SKM-1 (cell line): ENCODE data around the gene F10.
"Not testable (repeated sequence)": the region's sequence is repeated elsewhere in the genome, so short reads cannot be mapped to it uniquely, and the experiment has no call there.

Experiments
- DNase-seq: peaks from one replicate; lab custom pipeline; 2025; ENCODE audit not compliant: unreplicated experiment; lab: John Stamatoyannopoulos, UW

Gene F10

DNA sequence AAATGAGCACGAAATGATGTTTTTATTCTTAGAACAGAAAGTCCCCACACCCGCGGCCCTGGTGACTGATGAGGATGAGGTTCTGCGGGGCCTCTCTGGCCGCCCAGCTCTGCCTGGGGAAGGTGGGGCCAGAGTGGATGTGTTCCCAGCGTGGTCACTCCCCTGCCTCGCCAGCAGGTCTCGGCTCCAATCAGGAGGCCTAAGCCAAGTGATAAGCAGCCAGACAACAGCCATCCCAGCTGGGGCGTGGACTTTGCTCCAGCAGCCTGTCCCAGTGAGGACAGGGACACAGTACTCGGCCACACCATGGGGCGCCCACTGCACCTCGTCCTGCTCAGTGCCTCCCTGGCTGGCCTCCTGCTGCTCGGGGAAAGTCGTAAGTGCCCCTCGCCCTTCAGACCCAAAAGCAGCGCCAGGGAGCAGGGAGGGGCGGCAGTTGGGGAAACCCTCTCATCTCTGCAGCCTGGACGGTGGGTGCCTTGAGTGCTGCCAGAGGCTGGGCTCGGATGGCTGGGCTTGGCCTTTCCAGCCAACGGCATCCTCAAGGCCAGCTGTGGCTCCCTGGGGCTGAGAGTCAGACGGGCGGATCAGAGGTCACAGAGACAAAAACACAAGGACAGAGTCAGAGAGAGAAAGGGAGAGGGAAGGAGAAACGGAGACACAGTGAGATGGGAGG is at the start of gene F10:
TSS of gene F10 (plus strand) at position 250 of the 676 bp plus-strand sequence. CDS start at position 307, 57 bp downstream.
- DNase-seq: no peak

DNA sequence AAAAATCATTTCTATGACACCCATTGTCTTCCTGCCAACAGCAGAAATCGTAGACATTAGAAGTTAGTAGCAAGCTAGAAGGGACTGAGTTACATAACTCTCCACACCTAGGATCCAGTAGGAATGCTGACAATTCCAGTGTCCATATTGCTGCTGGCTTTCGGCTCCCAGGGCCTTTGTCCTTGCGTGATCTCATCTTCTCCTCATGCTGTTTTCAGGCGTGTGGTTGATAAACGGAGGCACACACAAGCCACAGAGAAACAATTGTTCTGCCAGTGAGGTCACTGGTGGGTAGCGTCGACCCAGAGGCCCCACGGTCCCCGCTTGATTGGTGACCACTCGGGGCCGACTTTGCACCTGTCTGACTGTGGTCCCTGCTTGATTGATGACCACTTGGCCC is 48.7 kb upstream of the F10 start:
- no peak for DNase-seq

DNA sequence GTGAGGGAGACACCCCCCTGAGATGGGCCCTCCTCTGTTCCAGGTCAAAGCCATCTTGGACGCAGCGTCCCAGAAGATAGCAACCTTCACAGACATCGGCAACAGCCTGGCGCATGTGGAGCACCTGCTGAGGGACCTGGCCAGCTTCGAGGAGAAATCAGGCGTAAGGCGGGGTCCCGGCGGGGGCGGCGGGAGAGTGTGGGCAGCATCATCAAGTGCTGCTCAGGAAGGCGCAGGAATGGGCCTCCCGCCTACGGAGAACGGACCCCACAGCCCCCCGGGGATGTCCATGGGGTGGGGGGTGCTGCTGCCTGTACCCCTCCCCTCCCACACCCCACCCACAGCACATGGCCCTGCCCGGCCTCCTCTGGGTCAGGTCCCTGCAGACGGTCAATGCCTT is 48.2 kb upstream of the F10 start:
- DNase-seq: no peak

DNA sequence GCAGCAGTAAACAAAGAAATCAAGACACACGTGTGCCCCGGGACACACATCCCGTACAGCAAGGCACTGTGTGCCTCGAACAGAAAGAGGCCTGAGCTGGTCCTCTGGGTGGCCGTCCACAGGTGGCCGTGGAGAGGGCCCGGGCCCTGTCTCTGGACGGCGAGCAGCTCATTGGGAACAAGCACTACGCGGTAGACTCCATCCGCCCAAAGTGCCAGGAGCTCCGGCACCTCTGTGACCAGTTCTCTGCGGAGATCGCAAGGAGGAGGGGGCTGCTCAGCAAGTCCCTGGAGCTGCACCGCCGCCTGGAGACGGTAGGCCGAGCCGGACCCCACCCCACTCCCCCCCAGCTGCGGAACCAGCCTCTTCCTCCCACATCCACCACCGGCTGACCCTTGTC is 47.7 kb upstream of the F10 start:
- no peak for DNase-seq

DNA sequence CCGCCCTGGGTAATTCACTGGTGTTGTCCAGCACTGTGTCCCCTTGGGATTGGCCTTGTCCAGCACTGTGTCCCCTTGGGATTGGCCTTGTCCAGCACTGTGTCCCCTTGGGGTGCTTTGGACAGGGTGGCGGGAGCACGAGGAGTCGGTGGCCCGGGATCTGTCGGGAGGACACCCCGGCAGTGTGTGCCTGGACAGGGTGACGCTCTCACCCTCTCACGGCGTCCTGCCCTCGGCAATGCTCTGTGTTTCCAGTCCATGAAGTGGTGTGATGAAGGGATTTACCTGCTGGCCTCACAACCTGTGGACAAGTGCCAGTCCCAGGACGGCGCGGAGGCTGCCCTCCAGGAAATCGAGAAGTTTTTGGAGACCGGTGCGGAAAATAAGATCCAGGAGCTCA is 46.9 kb upstream of the F10 start:
- no peak for DNase-seq

DNA sequence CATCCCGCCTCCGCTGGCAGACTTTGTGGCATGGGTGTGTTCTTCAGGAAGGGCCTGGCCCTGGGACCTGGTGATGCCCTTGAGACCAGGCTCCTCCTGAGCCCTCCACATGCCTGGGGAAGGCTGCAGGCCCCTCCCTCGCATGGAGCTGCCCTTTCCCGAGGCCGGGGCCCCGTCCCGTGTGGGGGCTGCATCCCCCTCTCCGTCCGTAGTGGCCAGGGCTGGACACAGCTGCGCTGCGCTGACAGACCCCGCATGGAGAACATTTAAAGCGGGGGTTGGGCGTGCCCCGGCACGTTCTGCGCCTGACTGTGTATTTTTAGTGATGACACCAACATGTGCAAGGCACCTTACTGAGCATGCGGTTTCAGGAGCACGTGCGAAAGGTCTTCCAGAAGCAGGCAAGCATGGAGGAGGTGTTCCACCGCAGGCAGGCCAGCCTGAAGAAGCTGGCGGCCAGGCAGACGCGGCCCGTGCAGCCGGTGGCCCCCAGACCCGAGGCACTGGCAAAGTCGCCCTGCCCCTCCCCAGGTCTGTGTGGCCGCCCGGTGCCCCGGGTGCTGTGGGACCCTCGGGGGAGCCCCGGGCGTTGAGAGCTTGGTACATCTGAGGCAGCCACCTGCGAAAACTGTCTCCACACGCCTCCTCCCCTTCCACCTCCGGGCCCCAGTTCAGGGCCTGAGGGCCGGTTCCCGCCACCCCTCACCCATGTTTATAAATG is 45.8 kb upstream of the F10 start:
- no peak for DNase-seq

DNA sequence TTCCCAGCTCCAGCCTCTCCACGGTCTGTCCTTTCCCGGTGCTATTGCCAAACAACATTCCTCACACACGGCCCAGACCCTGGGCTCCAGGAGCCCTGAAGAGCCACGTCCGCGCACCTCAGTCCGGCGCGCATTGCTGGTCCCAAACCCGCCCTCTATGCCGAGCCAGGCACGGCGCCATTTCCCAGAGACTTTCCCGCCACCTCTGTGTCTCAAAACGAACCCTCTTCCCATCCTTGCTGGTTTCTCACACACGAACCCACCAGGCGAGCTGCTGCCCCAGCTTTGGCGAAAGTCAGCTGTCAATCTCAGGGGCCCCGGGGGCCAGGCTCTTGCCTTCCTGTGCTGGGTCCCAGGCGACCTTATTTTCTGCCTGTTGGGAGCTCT is 45.0 kb upstream of the F10 start:
- DNase-seq: no peak

DNA sequence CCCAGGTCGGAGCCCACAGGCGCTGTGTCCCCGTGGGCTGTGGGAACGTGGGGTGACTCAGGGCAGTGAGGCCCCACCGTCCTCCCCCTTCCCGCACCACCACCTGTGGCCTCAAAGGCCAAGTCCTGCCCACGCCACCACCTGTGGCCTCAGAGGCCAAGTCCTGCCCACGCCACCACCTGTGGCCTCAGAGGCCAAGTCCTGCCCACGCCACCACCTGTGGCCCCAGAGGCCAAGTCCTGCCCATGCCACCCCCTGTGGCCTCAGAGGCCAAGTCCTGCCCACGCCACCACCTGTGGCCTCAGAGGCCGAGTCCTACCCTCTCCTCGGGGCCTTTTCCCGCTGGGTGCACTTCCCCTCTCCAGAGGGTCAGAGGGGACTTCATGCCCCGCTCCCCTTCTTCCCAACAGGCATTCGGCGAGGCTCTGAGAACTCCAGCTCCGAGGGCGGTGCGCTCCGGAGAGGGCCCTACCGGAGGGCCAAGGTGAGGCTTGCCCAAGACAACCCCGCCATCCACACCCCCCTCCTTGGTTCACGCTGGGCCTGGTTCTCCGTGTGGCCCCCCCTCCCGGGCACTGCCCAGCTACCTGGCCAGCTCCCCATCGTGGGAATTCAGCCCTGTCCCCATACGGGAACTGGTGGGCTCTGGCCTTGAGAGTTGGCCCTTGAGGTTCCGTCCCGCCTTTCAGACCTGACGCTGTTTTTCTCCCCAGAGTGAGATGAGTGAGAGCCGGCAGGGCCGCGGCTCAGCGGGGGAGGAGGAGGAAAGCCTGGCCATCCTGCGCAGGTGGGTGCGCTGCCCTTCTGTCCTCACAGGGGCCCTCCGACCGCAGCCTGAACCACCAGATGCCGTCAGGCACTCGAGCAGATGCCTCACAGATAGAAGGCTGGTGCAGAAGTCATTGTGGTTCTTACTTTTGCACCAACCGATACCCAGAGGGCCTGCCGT is 44.4 kb upstream of the F10 start:
- DNase-seq: no peak

DNA sequence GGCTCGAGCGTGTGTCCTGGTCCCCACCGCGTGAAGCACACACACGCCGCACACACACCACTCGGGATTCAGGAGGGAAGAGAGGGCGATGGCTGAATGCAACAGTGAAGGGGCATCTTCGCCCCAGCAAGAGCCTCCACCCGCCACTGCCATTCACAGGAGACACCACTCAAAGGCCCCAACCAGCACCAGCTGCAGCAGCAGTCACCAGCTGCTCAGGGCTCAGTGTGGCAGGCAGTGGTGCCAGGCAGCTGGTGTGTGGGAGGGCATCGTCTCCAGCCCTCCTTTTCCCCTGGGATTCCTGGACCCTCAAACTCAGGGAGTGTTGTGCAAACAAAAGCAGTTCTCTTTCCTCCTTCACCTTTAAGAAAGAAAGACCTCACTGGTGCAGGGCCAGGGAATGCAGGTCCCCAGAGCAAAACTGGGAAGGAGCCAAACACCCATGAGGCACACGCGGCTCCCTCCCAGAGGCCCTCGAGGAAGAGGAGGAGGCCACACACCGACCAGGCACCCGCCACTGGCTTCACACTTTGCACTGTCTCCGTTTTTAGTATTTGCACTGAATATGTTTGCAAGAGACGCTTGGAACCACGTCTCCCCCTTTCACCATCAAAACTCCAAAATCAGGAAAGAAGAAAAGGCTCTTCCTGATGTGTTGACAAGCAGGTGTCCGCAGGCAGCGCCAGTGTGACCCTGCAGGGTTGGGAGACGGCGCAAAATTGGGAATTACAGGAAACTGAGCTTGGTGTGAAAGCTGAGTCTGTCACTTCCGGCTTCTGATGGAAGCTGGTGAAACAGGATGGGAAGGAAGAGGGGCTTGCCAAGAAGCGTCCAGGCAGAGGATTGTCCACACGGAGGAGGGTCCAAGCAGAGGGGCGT is 43.5 kb upstream of the F10 start:
- no peak for DNase-seq

DNA sequence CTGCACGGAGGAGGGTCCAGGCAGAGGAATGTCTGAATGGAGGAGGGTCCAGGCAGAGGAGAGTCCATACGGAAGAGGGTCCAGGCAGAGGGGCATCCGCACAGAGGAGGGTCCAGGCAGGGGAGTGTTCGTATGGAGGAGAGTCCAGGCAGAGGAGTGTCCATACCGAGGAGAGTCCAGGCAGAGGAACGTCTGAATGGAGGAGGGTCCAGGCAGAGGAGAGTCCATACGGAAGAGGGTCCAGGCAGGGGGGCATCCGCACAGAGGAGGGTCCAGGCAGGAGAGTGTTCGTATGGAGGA is 42.9 kb upstream of the F10 start:
- DNase-seq: not testable (repeated sequence)

DNA sequence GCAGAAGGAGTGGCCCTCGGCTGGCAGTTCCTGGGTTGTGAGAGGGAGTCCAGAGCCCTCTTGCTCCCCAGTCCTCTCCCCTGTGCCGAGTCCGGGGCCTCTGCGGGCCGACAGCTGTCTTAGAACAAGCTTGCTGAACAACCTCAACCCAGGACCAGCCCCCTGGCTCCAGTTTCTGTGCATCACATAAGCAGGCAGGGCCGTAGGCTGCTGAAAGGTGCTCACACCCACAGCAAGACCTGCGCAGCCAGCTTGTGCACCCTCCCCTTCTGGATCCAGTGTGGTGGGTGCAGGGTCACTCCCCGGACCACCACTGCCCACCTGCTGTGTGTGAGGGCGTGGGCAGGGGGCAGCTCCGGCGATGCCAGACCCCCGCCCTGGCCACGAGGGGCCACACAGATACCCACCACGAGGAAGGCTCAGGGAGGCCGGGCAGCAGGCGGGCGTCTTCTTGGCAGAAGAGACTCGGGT is 42.2 kb upstream of the F10 start:
- DNase-seq: no peak

DNA sequence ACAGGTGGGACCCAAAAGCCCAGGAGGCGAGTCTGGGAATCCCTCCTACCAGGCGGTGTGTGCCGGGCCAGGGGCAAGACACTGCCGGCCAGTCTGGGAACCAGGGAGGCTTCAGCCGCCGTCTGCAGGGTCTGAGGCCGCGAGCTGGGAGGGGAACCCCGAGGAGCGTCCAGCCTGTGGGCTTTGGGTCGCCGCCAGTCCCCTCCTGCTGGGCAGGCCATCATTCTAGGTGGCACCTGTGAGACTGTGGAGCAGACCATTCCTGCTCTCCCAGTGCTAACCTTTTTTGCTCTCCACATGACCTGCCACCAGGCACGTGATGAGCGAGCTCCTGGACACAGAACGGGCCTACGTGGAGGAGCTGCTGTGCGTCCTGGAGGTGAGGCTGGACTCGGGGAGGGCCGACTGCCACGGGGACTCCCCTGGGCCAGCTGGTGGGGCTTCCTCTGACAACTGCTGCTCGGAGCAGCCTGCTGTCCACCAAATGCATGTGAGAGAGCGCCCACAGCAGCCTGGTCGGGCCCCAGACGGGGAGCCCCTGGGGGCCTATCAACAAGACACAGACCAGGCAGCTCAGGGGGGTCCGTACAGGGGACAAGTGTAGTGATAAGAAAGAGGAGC is 41.6 kb upstream of the F10 start:
- DNase-seq: no peak

DNA sequence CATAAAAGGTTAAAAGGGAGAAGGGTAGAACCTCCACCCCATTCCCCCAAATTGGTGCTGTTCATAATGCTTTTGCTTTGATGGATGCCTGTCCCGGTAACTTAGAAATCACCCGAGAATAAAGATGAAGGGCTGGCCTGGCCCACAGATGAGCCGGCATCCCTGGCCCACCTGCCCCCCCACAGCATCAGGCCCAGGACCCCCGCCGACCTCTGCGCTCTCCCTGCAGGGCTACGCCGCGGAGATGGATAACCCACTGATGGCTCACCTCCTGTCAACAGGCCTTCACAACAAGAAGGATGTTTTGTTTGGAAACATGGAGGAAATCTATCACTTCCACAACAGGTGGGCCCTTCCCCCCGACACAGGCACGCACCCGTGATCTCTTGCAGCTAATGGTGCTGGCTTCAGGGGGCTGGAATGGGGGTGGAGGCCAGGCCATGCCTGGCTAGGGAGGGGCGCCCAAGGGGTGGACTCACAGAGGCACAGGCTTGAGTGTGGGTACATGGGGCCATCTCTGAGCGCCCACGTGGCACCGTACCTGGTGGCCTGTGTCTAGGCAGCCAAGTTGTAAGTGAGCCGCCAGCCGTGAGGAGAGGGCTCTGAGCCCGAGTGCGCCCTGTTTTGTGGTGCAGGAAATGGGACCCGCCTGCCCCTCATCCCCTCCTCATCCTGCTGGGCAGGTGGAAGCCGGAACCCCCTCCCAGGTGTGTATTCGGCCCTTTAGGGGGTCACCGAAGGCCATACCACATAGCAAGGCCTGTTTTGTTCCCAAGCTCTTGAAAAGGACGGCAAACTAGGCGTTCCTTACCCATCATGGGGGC is 40.2 kb upstream of the F10 start:
- no peak for DNase-seq

DNA sequence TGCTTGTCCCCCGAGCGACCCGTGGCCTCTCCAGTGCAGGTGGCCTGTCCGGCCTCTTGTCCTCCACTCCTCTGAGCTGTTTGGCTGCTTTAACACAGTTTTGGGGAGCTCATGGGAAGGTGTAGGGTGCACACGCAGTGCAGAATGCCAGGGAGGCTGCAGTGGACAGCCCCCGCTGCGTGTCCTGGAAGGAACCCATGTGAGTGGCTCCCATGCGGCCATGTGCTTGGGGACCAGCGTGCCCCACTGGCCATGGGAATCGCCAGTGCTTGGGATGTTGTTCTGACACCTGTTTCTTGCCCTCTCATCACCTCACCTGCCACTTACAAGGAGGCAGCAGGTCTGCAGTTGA is 39.6 kb upstream of the F10 start:
- DNase-seq: no peak

DNA sequence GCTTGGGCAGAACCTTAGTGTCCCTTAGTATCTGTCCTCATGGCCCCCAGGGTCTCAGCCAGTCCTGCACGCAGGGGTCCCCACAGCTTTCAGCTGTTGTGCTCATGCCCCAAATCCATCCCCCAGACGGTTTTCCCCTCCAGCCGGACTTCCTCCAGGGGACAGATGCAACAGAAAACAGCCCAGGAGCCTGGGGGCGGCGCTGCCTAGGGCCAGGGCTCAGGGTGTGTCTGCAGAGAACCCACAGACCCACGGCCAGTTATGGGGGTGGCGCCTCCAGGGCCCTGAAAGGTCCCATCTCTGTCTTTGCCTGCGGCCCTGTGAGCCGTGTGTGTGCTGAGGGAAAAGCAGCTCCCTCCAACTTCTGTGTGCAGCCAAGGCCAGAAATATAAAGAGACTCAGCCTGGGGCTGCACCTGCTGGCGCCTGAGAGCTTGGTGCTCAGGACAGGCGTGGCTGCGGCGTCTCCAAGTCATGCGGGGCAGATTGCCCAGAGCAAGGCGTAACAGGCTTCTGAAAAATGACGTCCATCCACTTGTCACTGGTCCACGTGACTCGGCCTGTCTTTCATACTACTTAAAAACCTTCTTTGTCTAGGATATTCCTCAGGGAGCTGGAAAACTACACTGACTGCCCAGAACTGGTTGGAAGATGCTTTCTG is 39.1 kb upstream of the F10 start:
- DNase-seq: no peak

DNA sequence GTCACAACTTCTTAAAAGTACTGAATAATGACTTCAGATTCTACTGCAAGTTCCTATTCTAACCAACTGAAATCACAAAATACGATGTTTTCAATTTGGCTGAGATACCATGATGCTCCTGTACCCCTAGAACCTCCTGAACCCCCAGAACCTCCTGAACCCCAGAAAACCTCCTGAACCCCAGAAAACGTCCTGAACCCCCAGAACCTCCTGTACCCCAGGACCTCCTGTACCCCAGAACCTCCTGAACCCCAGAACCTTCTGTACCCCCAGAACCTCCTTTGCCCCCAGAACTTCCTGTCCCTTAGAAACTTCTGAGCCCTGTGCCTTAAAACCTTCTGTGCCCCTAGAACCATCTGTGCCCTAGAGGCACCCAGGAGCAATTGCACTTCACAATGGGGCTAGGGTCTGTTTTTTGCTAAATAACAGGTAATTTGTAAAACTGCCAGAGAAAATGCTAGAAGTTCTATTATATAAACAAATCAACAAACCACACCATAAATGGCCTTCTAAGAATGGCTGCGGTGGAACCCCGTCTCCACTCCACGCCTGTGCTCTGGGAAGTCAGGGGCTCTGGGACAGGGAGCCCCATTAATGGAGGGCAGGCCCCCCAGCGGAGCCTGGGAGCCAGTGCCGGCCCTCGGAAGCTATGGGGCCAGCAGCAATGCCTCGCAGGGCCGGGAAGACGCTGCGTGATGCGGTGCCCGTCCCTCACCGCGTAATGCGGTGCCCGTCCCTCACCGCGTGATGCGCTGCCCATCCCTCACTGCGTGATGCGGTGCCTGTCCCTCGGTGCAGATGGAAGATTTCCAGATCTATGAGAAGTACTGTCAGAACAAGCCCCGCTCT is 38.3 kb upstream of the F10 start:
- DNase-seq: no peak

DNA sequence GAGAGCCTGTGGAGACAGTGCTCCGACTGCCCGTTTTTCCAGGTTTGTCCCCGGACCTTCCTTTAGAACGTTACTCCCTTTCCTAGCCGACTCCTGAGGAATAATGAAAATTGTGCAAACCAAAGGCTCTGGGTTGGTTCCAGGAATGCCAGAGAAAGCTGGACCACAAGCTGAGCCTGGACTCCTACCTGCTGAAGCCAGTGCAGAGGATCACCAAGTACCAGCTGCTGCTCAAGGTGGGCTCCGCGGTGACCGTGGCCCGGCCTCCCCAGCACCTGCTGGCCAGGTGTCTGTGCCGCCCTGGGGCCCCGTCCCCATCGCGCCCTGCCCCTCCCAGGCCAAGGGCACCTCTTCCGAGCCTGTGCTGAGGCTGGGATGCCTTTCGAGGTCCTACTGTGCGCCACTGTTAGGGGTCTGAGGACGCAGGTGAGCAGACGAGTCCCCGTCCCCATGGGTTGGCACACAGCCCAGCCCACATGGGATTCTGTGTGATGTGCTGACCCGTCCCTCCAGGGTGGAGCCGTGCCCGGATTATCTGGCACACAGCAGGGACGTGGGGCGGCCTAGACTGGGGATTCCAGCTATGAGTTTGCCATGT is 37.6 kb upstream of the F10 start:
- DNase-seq: no peak
